ENCODE measurements around the gene LMTK3. TPM values are rescaled to one million over a fixed set of nuclear protein-coding genes. Genes with fewer than 3 reads are reported as not detected.

The LMTK3 gene
- total and polyA plus RNA-seq, 2 of the 13 experiments (the other 11 are each of a cell fraction or from before 2014, with no cell fraction given), result 0.18 to 0.29 TPM

- DNase-seq (ENCODE audit: low spot score) (no peak), FAIRE-seq (no peak), ATAC-seq (no peak)
- Histone ChIP-seq H3K4me1 (ENCODE audit: insufficient read depth, low read length) (peaks cover 6% of the 10 kb centered on the region; the same call in 1 of the 2 replicates), H3K79me2 (ENCODE audit: insufficient read depth, low read length) (no peaks in the 10 kb centered on the region), H3K4me3 (replicated peaks in 1 of 3; ENCODE audit: insufficient read depth in 1 of 3, low read depth in 2 of 3, low read length in 3 of 3) (no peak overlapping the region), H2AFZ (ENCODE audit: low read length) (no peak overlapping the region), H3K27ac (ENCODE audit: extremely low read length, insufficient read depth, low read length) (no peak overlapping the region), H4K20me1 (ENCODE audit: insufficient read depth, low read length) (no peaks in the 10 kb centered on the region), H3K27me3 (ENCODE audit: control insufficient read depth in 1 of 2, insufficient read depth in 2 of 2, low read length in 2 of 2) (no peaks in the 10 kb centered on the region), H3K4me2 (ENCODE audit: low read depth, low read length) (no peak overlapping the region), H3K9ac (ENCODE audit: insufficient read depth, low read depth, low read length) (no peak overlapping the region), H3K36me3 (replicated peaks in 1 of 2; ENCODE audit: control insufficient read depth in 1 of 2, insufficient read depth in 2 of 2, low read length in 2 of 2) (peaks cover 28 to 58% of the 10 kb centered on the region in 2 experiments; a peak in 4 of 5 replicates), H3K9me3 (ENCODE audit: low read length) (no peaks in the 10 kb centered on the region)
- ChIA-PET CTCF (ENCODE audit: low intra/inter-chr PET ratio, low total read pairs) (no interaction called here), POLR2A (no interaction called here)
- TF ChIP-seq NPAS2 (CRISPR knock-in tag; IDR thresholded peaks at IDR 0.05; ENCODE audit: borderline replicate concordance) (no peak), REST (IDR thresholded peaks at IDR 0.05; ENCODE audit: borderline replicate concordance in 1 of 2, low read depth in 1 of 2, low read length in 2 of 2) (no peak)
- whole genome bisulfite sequencing (ENCODE audit: low lambda C conversion rate), result 97% methylated on average over 9 of the region's 17 CpGs
- intact Hi-C loops (cut with micrococcal nuclease; ENCODE audit: unreplicated experiment) (no loop called here), in situ Hi-C loops (cut with HindIII; ENCODE audit: extremely low pct_ligation_motif_present, low pct_unique_long_range_greater_than_20kb) (no loop called here)
- no TSS peak for BruUV-seq (replicated peaks)
Observed at GRCh38 chr19:48475369-48476068, 36.1 kb downstream of the LMTK3 start.

GRCh38 chr19:48474084-48474592, 37.5 kb downstream of the LMTK3 start:
- Histone ChIP-seq H3K4me2 (ENCODE audit: low read depth, low read length) (no peak overlapping the region), H4K20me1 (ENCODE audit: insufficient read depth, low read length) (no peaks in the 10 kb centered on the region; the same call in 1 of the 2 replicates), H3K9me3 (ENCODE audit: low read length) (no peaks in the 10 kb centered on the region), H3K36me3 (replicated peaks in 1 of 2; ENCODE audit: control insufficient read depth in 1 of 2, insufficient read depth in 2 of 2, low read length in 2 of 2) (peaks cover 29 to 61% of the 10 kb centered on the region in 2 experiments; a peak in 4 of 5 replicates), H3K4me1 (ENCODE audit: insufficient read depth, low read length) (peaks cover 12% of the 10 kb centered on the region; the same call in 1 of the 2 replicates), H3K79me2 (ENCODE audit: insufficient read depth, low read length) (peaks cover 5% of the 10 kb centered on the region), H3K27me3 (ENCODE audit: control insufficient read depth in 1 of 2, insufficient read depth in 2 of 2, low read length in 2 of 2) (no peaks in the 10 kb centered on the region), H3K27ac (ENCODE audit: extremely low read length, insufficient read depth, low read length) (no peak overlapping the region), H3K4me3 (replicated peaks in 1 of 3; ENCODE audit: insufficient read depth in 1 of 3, low read depth in 2 of 3, low read length in 3 of 3) (no peak overlapping the region), H3K9ac (ENCODE audit: insufficient read depth, low read depth, low read length) (no peak overlapping the region), H2AFZ (ENCODE audit: low read length) (no peak overlapping the region)
- no peak for FAIRE-seq
- TF ChIP-seq HNRNPH1 (optimal IDR thresholded peaks at IDR 0.05; ENCODE audit: low read depth, low read length) (no peak), FLYWCH1 (CRISPR knock-in tag; IDR thresholded peaks at IDR 0.05) (no peak), RBFOX2 (IDR thresholded peaks at IDR 0.05; ENCODE audit: low read depth, low read length) (0 out of 2 replicates have a peak, but pooled peaks have one; percentile 36), NPAS2 (CRISPR knock-in tag; IDR thresholded peaks at IDR 0.05; ENCODE audit: borderline replicate concordance) (no peak), ZNF543 (CRISPR knock-in tag; IDR thresholded peaks at IDR 0.05) (no peak), ZNF7 (CRISPR knock-in tag; IDR thresholded peaks at IDR 0.05) (no peak), RBM22 (optimal IDR thresholded peaks at IDR 0.05; ENCODE audit: low read length) (no peak)
- BruUV-seq (replicated peaks), result no TSS peak
- DNase-seq (ENCODE audit: low spot score), result no peak
- intact Hi-C loops (cut with micrococcal nuclease; ENCODE audit: unreplicated experiment) (no loop called here), in situ Hi-C loops (cut with HindIII; ENCODE audit: extremely low pct_ligation_motif_present, low pct_unique_long_range_greater_than_20kb) (no loop called here)
- no peak for ATAC-seq
- WGBS (ENCODE audit: low lambda C conversion rate), result 93% methylated on average over 6 of the region's 16 CpGs
- ChIA-PET POLR2A (no interaction called here), CTCF (ENCODE audit: low intra/inter-chr PET ratio, low total read pairs) (no interaction called here)

Measured in HepG2 (cell line).